ENCODE results near the gene VAV1.
"Not testable (repeated sequence)": the region's sequence is repeated elsewhere in the genome, so short reads cannot be mapped to it uniquely, and the experiment has no call there.

VAV1 gene

DNA sequence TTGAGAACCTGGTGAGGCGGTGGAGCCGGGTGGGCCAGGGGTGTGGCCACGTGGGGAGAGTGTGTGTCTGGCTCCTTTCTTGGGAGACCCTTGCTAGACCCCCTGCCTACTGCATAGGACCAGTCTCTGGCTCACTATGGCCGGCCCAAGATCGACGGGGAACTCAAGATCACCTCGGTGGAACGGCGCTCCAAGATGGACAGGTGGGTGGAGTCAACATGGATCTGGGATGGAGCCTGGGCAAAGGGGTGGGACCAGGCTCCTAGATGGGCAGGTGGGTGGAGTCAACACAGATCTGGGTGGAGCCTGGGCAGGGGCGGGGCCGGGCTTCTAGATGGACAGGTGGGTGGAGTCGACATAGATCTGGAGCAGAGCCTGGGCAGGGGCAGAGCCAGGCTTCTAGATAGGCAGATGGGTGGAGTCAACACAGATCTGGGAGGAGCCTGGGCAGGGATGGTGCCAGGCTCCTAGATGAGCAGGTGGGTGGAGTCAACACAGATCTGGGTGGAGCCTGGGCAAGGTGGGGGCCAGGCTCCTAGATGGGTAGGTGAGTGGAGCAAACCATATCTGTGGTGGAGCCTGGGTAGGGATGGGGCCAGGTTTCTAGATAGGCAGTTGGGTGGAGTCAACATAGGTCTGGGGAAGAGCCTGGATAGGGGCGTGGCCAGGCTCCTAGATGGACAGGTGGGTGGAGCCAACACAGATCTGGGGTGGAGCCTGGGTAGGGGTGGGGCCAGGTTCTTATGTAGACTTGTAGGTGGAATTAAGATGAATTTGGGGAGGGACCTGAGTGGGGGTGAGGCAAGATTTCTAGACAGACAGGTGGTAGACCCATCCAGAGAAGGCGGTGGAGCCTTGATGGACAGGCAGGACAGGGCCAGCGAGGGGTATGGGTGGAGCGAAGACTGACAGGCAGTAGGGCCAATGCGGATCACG, 56.5 kb downstream of the VAV1 start:
- no peak overlapping the region for H3K27ac ChIP-seq (ENCODE audit: low read depth, low read length)
- no peaks in the 10 kb centered on the region for H3K9me3 ChIP-seq (ENCODE audit: low read length)
- no peaks in the 10 kb centered on the region for H3K4me1 ChIP-seq (ENCODE audit: insufficient read depth, low read length)
- no peaks in the 10 kb centered on the region for H3K36me3 ChIP-seq (ENCODE audit: insufficient read depth, low read length)
- H3K27me3 ChIP-seq (ENCODE audit: control insufficient read depth in 1 of 2, insufficient read depth in 2 of 2, low read length in 2 of 2) = peaks cover 0 to 9% of the 10 kb centered on the region in 2 donors
- no peak overlapping the region for H3K4me3 ChIP-seq (ENCODE audit: low read depth in 1 of 2, low read length in 2 of 2)
- H3K9ac ChIP-seq (ENCODE audit: low read length) = no peak overlapping the region

GRCh38 chr19:6829829-6830228, 57.3 kb downstream of the VAV1 start:
- not testable (repeated sequence) for H3K4me1 ChIP-seq (ENCODE audit: insufficient read depth, low read length); H3K4me3 ChIP-seq (ENCODE audit: low read depth in 1 of 2, low read length in 2 of 2); H3K27me3 ChIP-seq (ENCODE audit: control insufficient read depth in 1 of 2, insufficient read depth in 2 of 2, low read length in 2 of 2); H3K9ac ChIP-seq (ENCODE audit: low read length); H3K9me3 ChIP-seq (ENCODE audit: low read length); H3K36me3 ChIP-seq (ENCODE audit: insufficient read depth, low read length); H3K27ac ChIP-seq (ENCODE audit: low read depth, low read length)

GRCh38 chr19:6831084-6831483, 58.6 kb downstream of the VAV1 start:
- H3K36me3 ChIP-seq (ENCODE audit: insufficient read depth, low read length); H3K4me1 ChIP-seq (ENCODE audit: insufficient read depth, low read length); H3K27me3 ChIP-seq (ENCODE audit: control insufficient read depth in 1 of 2, insufficient read depth in 2 of 2, low read length in 2 of 2); H3K9me3 ChIP-seq (ENCODE audit: low read length); H3K4me3 ChIP-seq (ENCODE audit: low read depth in 1 of 2, low read length in 2 of 2); H3K27ac ChIP-seq (ENCODE audit: low read depth, low read length); H3K9ac ChIP-seq (ENCODE audit: low read length): not testable (repeated sequence)

DNA sequence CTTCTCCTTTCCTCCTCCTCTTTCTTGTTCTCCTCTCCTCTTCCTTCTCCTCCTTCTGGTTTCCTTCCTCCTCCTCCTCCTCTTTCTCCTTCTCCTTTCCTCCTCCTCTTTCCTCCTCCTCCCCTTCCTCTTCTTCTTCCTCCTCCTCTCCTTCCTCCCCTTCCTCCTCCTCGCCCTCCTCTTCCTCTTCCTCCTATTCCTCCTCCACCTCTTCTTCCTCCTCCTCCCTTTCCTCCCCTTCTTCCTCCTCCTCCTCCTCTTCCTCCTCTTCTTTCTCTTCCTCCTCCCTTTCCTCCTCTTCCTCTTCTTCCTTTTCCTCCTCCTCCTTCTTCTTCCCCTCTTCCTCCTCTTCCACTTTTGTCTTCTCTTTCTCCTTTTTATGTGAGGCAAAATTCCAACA, 59.9 kb downstream of the VAV1 start:
- no peak overlapping the region for H3K4me3 ChIP-seq (ENCODE audit: low read depth in 1 of 2, low read length in 2 of 2)
- no peaks in the 10 kb centered on the region for H3K36me3 ChIP-seq (ENCODE audit: insufficient read depth, low read length)
- no peaks in the 10 kb centered on the region for H3K9me3 ChIP-seq (ENCODE audit: low read length)
- H3K4me1 ChIP-seq (ENCODE audit: insufficient read depth, low read length) = no peaks in the 10 kb centered on the region
- peaks cover 0 to 9% of the 10 kb centered on the region in 2 donors for H3K27me3 ChIP-seq (ENCODE audit: control insufficient read depth in 1 of 2, insufficient read depth in 2 of 2, low read length in 2 of 2)
- no peak overlapping the region for H3K9ac ChIP-seq (ENCODE audit: low read length)
- no peak overlapping the region for H3K27ac ChIP-seq (ENCODE audit: low read depth, low read length)

GRCh38 chr19:6833166-6833790, 60.8 kb downstream of the VAV1 start:
- Histone ChIP-seq H3K4me1 (ENCODE audit: insufficient read depth, low read length) (no peaks in the 10 kb centered on the region), H3K9ac (ENCODE audit: low read length) (no peak overlapping the region), H3K27me3 (ENCODE audit: control insufficient read depth in 1 of 2, insufficient read depth in 2 of 2, low read length in 2 of 2) (peaks cover 0 to 4% of the 10 kb centered on the region in 2 donors), H3K9me3 (ENCODE audit: low read length) (no peaks in the 10 kb centered on the region), H3K27ac (ENCODE audit: low read depth, low read length) (no peak overlapping the region), H3K36me3 (ENCODE audit: insufficient read depth, low read length) (no peaks in the 10 kb centered on the region), H3K4me3 (ENCODE audit: low read depth in 1 of 2, low read length in 2 of 2) (no peak overlapping the region)

- Histone ChIP-seq H3K9ac (ENCODE audit: low read length) (no peak overlapping the region), H3K36me3 (ENCODE audit: insufficient read depth, low read length) (no peaks in the 10 kb centered on the region), H3K4me1 (ENCODE audit: insufficient read depth, low read length) (no peaks in the 10 kb centered on the region), H3K4me3 (ENCODE audit: low read depth in 1 of 2, low read length in 2 of 2) (no peak overlapping the region), H3K9me3 (ENCODE audit: low read length) (no peaks in the 10 kb centered on the region), H3K27me3 (ENCODE audit: control insufficient read depth in 1 of 2, insufficient read depth in 2 of 2, low read length in 2 of 2) (no peaks in the 10 kb centered on the region), H3K27ac (ENCODE audit: low read depth, low read length) (no peak overlapping the region)
Observed at GRCh38 chr19:6834433-6834832, 61.9 kb downstream of the VAV1 start.

GRCh38 chr19:6835501-6835900, 63.0 kb downstream of the VAV1 start:
- Histone ChIP-seq H3K27me3 (ENCODE audit: control insufficient read depth in 1 of 2, insufficient read depth in 2 of 2, low read length in 2 of 2) (no peaks in the 10 kb centered on the region), H3K9me3 (ENCODE audit: low read length) (no peaks in the 10 kb centered on the region), H3K4me1 (ENCODE audit: insufficient read depth, low read length) (no peaks in the 10 kb centered on the region), H3K27ac (ENCODE audit: low read depth, low read length) (no peak overlapping the region), H3K9ac (ENCODE audit: low read length) (no peak overlapping the region), H3K4me3 (ENCODE audit: low read depth in 1 of 2, low read length in 2 of 2) (no peak overlapping the region), H3K36me3 (ENCODE audit: insufficient read depth, low read length) (no peaks in the 10 kb centered on the region)

- Histone ChIP-seq H3K4me1 (ENCODE audit: insufficient read depth, low read length) (no peaks in the 10 kb centered on the region), H3K27me3 (ENCODE audit: control insufficient read depth in 1 of 2, insufficient read depth in 2 of 2, low read length in 2 of 2) (no peaks in the 10 kb centered on the region), H3K9me3 (ENCODE audit: low read length) (no peaks in the 10 kb centered on the region), H3K36me3 (ENCODE audit: insufficient read depth, low read length) (no peaks in the 10 kb centered on the region), H3K9ac (ENCODE audit: low read length) (no peak overlapping the region), H3K27ac (ENCODE audit: low read depth, low read length) (no peak overlapping the region), H3K4me3 (ENCODE audit: low read depth in 1 of 2, low read length in 2 of 2) (no peak overlapping the region)
Observed at GRCh38 chr19:6837525-6837924, 65.0 kb downstream of the VAV1 start.

- H3K4me1 ChIP-seq (ENCODE audit: insufficient read depth, low read length) = no peaks in the 10 kb centered on the region
- H3K9ac ChIP-seq (ENCODE audit: low read length) = no peak overlapping the region
- no peaks in the 10 kb centered on the region for H3K9me3 ChIP-seq (ENCODE audit: low read length)
- H3K27ac ChIP-seq (ENCODE audit: low read depth, low read length) = no peak overlapping the region
- no peaks in the 10 kb centered on the region for H3K36me3 ChIP-seq (ENCODE audit: insufficient read depth, low read length)
- no peaks in the 10 kb centered on the region for H3K27me3 ChIP-seq (ENCODE audit: control insufficient read depth in 1 of 2, insufficient read depth in 2 of 2, low read length in 2 of 2)
- H3K4me3 ChIP-seq (ENCODE audit: low read depth in 1 of 2, low read length in 2 of 2) = no peak overlapping the region
Observed at GRCh38 chr19:6838062-6838655, 65.7 kb downstream of the VAV1 start.

GRCh38 chr19:6842871-6843607, 70.5 kb downstream of the VAV1 start:
- Histone ChIP-seq H3K27me3 (ENCODE audit: control insufficient read depth in 1 of 2, insufficient read depth in 2 of 2, low read length in 2 of 2) (no peaks in the 10 kb centered on the region), H3K9me3 (ENCODE audit: low read length) (no peaks in the 10 kb centered on the region), H3K36me3 (ENCODE audit: insufficient read depth, low read length) (no peaks in the 10 kb centered on the region), H3K27ac (ENCODE audit: low read depth, low read length) (no peak overlapping the region), H3K4me1 (ENCODE audit: insufficient read depth, low read length) (no peaks in the 10 kb centered on the region), H3K4me3 (ENCODE audit: low read depth in 1 of 2, low read length in 2 of 2) (no peak overlapping the region), H3K9ac (ENCODE audit: low read length) (no peak overlapping the region)

GRCh38 chr19:6847828-6848200, 75.3 kb downstream of the VAV1 start:
- Histone ChIP-seq H3K9ac (ENCODE audit: low read length) (no peak overlapping the region), H3K36me3 (ENCODE audit: insufficient read depth, low read length) (no peaks in the 10 kb centered on the region), H3K4me3 (ENCODE audit: low read depth in 1 of 2, low read length in 2 of 2) (no peak overlapping the region), H3K4me1 (ENCODE audit: insufficient read depth, low read length) (no peaks in the 10 kb centered on the region), H3K27ac (ENCODE audit: low read depth, low read length) (no peak overlapping the region), H3K9me3 (ENCODE audit: low read length) (no peaks in the 10 kb centered on the region), H3K27me3 (ENCODE audit: control insufficient read depth in 1 of 2, insufficient read depth in 2 of 2, low read length in 2 of 2) (no peaks in the 10 kb centered on the region)
